HG02885 (cell line): Measurements from ENCODE around the gene PIK3C2G.
"Not testable (repeated sequence)": the region's sequence is repeated elsewhere in the genome, so short reads cannot be mapped to it uniquely, and the experiment has no call there.

Experiments used
- ATAC-seq: cut with Tn5 transposase; IDR thresholded peaks from one replicate; pipeline ENCODE4 v1.9.1; 2021; ENCODE audit warnings: mild to moderate bottlenecking; ENCODE audit not compliant: unreplicated experiment, poor library complexity

PIK3C2G gene, protein sequence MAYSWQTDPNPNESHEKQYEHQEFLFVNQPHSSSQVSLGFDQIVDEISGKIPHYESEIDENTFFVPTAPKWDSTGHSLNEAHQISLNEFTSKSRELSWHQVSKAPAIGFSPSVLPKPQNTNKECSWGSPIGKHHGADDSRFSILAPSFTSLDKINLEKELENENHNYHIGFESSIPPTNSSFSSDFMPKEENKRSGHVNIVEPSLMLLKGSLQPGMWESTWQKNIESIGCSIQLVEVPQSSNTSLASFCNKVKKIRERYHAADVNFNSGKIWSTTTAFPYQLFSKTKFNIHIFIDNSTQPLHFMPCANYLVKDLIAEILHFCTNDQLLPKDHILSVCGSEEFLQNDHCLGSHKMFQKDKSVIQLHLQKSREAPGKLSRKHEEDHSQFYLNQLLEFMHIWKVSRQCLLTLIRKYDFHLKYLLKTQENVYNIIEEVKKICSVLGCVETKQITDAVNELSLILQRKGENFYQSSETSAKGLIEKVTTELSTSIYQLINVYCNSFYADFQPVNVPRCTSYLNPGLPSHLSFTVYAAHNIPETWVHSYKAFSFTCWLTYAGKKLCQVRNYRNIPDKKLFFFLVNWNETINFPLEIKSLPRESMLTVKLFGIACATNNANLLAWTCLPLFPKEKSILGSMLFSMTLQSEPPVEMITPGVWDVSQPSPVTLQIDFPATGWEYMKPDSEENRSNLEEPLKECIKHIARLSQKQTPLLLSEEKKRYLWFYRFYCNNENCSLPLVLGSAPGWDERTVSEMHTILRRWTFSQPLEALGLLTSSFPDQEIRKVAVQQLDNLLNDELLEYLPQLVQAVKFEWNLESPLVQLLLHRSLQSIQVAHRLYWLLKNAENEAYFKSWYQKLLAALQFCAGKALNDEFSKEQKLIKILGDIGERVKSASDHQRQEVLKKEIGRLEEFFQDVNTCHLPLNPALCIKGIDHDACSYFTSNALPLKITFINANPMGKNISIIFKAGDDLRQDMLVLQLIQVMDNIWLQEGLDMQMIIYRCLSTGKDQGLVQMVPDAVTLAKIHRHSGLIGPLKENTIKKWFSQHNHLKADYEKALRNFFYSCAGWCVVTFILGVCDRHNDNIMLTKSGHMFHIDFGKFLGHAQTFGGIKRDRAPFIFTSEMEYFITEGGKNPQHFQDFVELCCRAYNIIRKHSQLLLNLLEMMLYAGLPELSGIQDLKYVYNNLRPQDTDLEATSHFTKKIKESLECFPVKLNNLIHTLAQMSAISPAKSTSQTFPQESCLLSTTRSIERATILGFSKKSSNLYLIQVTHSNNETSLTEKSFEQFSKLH (N-terminal part only)

GRCh38 chr12:18261273-18261672 lies at the start of gene PIK3C2G:
Gene PIK3C2G, plus strand, starts transcription at chr12:18261518. Its CDS starts 20,564 bp downstream, at chr12:18282082.
- no peak for ATAC-seq

GRCh38 chr12:18217966-18218365 lies 43.4 kb upstream of the PIK3C2G start:
- ATAC-seq, result no peak

DNA sequence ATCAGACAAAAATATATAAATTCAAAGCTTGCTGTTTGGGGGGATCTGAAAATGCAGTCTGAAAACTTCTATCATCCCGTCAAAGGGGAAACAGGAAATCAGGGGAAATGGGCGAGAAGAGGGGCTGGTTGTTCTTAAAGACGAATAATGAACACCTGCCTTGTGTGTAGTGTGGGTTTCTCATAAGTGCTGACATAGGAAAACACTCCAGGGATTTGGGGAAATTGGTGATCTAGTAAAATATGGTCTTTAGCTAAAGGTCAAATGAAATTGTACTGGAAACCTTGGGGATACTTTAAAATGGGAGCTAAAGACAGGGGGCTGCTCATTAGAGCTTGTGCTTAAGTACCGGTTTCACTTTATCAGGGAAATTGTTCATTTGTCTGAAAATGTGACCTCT lies 39.6 kb upstream of the PIK3C2G start:
- no peak for ATAC-seq

- ATAC-seq, result no peak
Measured at GRCh38 chr12:18222699-18223098, 38.6 kb upstream of the PIK3C2G start.

DNA sequence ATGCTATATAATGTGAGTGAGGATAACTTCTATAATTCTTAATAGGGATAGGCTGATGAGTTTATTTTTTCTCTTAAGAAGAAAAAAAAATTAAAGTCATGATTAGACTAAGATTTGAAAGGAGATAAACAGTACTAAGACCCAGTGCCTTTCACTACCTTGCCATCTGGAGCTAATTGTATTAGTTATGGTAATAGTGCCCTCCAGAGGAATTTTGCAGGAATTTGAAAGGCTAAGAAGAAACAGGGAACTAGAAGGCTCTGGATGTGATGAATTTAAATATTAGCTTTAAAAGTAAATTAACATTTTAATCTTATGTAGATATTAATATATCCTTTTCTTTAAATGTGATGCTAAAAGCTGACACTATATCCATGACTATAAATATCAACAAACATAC lies 36.6 kb upstream of the PIK3C2G start:
- ATAC-seq, result peak; percentile 74

GRCh38 chr12:18239526-18239925 lies 21.8 kb upstream of the PIK3C2G start:
- no peak for ATAC-seq

DNA sequence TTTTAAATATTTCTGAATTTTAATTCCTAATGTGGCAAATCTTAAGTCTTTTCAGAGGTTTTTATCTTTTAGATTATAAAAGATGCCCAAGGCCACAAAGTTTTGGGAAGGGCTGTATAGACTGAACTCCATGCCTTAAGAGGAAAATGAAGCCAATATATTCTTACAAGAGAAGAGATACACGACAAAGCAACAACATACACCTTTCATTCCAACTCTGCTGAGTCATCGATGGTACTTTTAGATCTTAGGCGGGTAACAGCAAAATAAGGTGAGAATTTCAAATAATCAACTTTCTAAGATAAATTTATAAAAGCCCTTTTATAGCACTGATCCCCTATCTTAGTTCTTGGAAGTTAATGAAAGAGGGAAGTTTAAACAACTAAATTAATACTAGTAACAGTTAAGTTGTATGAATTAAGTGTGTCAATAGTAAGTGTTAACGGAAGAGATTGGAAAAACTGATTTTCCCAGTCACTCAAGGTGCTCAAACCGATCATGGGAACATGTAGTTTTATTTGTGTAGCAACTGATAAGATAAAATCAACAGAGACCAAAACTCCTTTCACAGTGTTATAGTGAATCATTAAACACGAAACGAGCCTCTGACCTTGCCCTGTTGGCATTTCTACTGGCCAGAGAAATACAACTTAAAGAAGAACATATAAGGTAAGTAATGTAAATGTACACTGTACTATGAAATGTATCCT lies 18.8 kb upstream of the PIK3C2G start:
- no peak for ATAC-seq

GRCh38 chr12:18243238-18243637 lies 18.1 kb upstream of the PIK3C2G start:
- no peak for ATAC-seq

- no peak for ATAC-seq
Measured at GRCh38 chr12:18246066-18246465, 15.3 kb upstream of the PIK3C2G start.

DNA sequence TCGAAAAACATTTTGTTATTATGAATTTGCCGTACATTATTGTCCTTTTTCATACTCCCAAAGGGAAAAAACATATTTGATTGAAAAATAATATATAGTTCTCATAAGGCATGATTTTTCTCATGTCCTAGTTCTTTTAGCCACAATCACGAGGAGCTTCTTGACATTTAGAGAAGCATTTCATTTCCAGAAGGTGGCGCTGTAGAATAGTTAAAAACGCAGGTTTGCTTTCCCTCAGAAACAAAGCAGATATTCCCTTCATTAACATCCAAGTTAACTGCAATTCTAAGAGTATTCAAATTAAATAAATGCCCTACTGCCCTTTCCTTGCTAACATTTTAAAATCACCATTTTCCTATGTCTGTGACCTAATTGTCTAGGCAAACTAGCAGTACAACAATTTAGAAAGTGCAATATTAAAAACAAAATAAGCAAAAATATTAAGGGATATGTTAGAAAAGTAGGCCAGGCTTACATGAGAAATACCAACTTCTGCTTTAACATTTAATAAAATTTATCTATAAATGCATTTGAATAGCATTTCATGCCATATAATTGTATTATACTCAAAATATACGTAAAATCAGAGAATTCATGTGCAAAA lies 10.9 kb upstream of the PIK3C2G start:
- ATAC-seq, result no peak

- no peak for ATAC-seq
Measured at GRCh38 chr12:18254081-18254480, 7.2 kb upstream of the PIK3C2G start.

DNA sequence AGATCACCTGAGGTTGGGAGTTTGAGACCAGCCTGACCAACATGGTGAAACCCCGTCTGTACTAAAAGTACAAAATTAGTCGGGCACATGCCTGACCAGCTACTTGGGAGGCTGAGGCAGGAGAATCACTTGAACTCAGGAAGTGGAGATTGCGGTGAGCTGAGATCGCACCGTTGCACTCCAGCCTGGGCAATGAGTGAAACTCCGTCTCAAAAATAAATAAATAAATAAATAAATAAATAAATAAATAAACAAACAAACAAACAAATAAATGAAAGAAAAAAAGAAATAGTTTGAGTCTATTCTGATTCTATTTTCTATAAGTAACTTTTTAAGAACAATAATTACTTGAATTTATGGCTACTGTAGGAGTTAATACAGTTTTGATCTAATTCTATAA lies 6.3 kb upstream of the PIK3C2G start:
- ATAC-seq, result not testable (repeated sequence)

- no peak for ATAC-seq
Measured at GRCh38 chr12:18257251-18257650, 4.1 kb upstream of the PIK3C2G start.

DNA sequence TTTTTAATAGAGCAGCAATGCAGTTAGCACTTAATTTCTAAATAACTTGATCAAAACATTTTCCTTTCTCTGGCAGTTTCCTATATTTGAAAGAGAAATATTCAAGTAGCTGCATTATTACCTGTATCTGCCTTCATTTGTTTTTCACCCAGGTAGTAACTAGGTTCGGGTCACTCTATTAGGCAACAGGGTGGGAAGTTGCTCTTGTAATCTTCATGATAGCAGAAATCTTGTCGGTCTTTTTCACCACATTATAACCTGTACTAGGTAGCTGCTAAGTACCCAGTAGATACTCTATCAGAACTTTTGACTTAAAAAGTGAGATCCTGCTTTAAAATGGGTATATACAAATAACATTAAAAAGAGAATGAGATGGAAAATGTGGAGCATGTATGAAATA lies 2.4 kb upstream of the PIK3C2G start:
- ATAC-seq, result no peak

GRCh38 chr12:18259906-18260682 lies 1.2 kb upstream of the PIK3C2G start:
- no peak for ATAC-seq

- no peak for ATAC-seq
Measured at GRCh38 chr12:18261906-18262305, 588 bp downstream of the PIK3C2G start.

DNA sequence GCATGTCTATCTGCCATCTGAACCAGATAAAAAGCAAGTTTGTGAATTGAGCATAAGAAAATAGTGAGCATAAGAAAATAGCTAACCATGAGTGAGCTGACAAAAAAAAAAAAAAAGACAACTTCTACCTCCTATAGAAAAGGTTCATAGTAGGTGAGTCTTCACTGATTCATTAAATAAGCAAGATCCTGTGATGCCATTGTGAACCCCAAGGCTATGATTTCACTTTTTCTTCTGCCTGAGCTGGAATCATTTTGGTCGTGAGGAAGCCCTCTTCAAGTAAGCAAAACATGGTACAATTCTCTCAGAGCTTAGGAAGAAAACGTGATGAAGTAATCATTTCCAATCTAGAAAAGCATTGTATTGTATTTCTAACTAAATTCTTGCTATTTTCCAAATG lies 1.2 kb downstream of the PIK3C2G start:
- ATAC-seq, result no peak

DNA sequence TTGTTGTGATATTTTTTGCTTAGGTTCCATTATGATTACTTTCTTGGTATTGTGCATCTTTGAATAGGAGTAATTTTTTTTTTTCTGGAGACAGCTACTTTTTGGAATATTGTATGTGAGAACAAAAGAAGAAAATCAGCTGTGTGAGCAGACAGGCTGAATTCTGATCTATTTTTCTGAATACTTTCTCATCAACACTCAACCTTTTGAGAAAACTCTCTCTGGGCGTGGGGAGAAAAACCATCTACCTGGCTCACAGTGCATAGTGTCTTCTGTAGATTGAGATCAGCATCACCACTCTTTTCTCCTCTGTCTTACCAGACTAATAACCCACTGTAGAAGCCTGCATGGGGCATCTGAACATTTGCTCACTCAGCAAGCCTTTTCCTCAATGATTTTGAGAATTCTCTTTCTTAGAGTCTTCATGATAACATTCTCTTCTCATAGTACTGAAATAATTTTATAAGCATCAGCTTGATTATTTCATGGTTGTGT lies 3.3 kb downstream of the PIK3C2G start:
- ATAC-seq, result no peak
